ENCODE measurements around the gene PDE1C.

- TF ChIP-seq CTCF (conservative IDR thresholded peaks at IDR 0.05; ENCODE audit: low read length) (no peak), EZH2phosphoT487 (IDR thresholded peaks at IDR 0.05; ENCODE audit: borderline replicate concordance) (no peak)
These were observed 75.1 kb downstream of the PDE1C start for GRCh38 chr7:31995134-31995533.
